ENCODE data around the gene URB2.
"Not testable (repeated sequence)": the region's sequence is repeated elsewhere in the genome, so short reads cannot be mapped to it uniquely, and the experiment has no call there.

URB2 gene

GRCh38 chr1:229696385-229696784, 70.3 kb downstream of the URB2 start:
- FAIRE-seq = no peak

- no peak for FAIRE-seq
These were observed 73.7 kb downstream of the URB2 start for GRCh38 chr1:229699613-229700267.

GRCh38 chr1:229704157-229704556, 78.1 kb downstream of the URB2 start:
- FAIRE-seq = no peak

- not testable (repeated sequence) for FAIRE-seq
These were observed 79.1 kb downstream of the URB2 start for GRCh38 chr1:229705152-229705551.

GRCh38 chr1:229707127-229707526, 81.1 kb downstream of the URB2 start:
- FAIRE-seq = not testable (repeated sequence)

- no peak for FAIRE-seq
These were observed 83.5 kb downstream of the URB2 start for GRCh38 chr1:229709500-229710013.
